Natural killer cell treated with Interleukin-12 subunit alpha and Interleukin-12 subunit beta and Interleukin-15 and Interleukin-18, amount 100 ng/mL, for 72 hours (primary cell): Measurements from ENCODE around the gene MIA2. TPM values are rescaled to one million over a fixed set of nuclear protein-coding genes. Genes with fewer than 3 reads are reported as not detected.
A peak's percentile ranks its signal among the peaks of the same experiment; 100 is the strongest.

Experiments used
- ATAC-seq, 2 donors: fragments of 150-1000 bp; cut with Tn5 transposase in 1 of 2; sonication (Bioruptor Pico), chemical (Tn5 transposase) in 1 of 2; 2 replicates each; pipeline ENCODE4 v1.10.0; 2021
- DNase-seq: peaks from one replicate; pipeline ENCODE4 v3.0.0; 2022; ENCODE audit warnings: low spot score
- H3K27ac Mint-ChIP-seq, 2 donors: 1 replicate in 1 of 2; 2 replicates in 1 of 2; pipeline ENCODE4 v1.8.0; 2022; ENCODE audit warnings: mixed read lengths in 2 of 2, mild to moderate bottlenecking in 1 of 2, moderate library complexity in 1 of 2
- H3K27me3 Mint-ChIP-seq, 2 donors: 1 replicate in 1 of 2; 2 replicates in 1 of 2; pipeline ENCODE4 v1.8.0; 2022; ENCODE audit warnings: mixed read lengths in 2 of 2
- H3K36me3 Mint-ChIP-seq: one replicate; pipeline ENCODE4 v1.8.0; 2022; ENCODE audit warnings: mixed read lengths
- H3K4me1 Mint-ChIP-seq, 2 donors: 1 replicate in 1 of 2; 2 replicates in 1 of 2; pipeline ENCODE4 v1.8.0; 2022; ENCODE audit warnings: low read depth in 2 of 2, mixed read lengths in 2 of 2, mild to moderate bottlenecking in 1 of 2
- H3K4me3 Mint-ChIP-seq: one replicate; pipeline ENCODE4 v1.8.0; 2022; ENCODE audit warnings: mixed read lengths
- H3K9me3 Mint-ChIP-seq: 2 replicates; pipeline ENCODE4 v1.8.0; 2022; ENCODE audit warnings: mixed read lengths
- total RNA-seq, 2 donors: library from RNA; stranded (reverse); gene quantifications; one replicate each; pipeline ENCODE4 v1.2.3, GENCODE V29; 2022

Gene MIA2
- total RNA-seq, 2 donors from 2014 or later = 26.1 to 26.9 TPM

GRCh38 chr14:39423793-39424192 lies 190.1 kb downstream of the MIA2 start:
- Mint-ChIP-seq H3K27ac (peak overlapping the region in 1 of 2 donors; percentile 3), H3K9me3 (no peaks in the 10 kb centered on the region), H3K27me3 (no peaks in the 10 kb centered on the region), H3K36me3 (peaks cover 4% of the 10 kb centered on the region), H3K4me1 (peaks cover 35 to 41% of the 10 kb centered on the region in 2 donors), H3K4me3 (no peak overlapping the region)
- no peak for ATAC-seq
- no peak for DNase-seq

- H3K9me3 Mint-ChIP-seq = no peaks in the 10 kb centered on the region
- no peak overlapping the region for H3K4me3 Mint-ChIP-seq
- peaks cover 2% of the 10 kb centered on the region for H3K36me3 Mint-ChIP-seq
- DNase-seq = no peak
- H3K27ac Mint-ChIP-seq = no peak overlapping the region
- H3K27me3 Mint-ChIP-seq = no peaks in the 10 kb centered on the region
- ATAC-seq = no peak
- H3K4me1 Mint-ChIP-seq = peaks cover 50 to 54% of the 10 kb centered on the region in 2 donors
These were observed 192.2 kb downstream of the MIA2 start for GRCh38 chr14:39425947-39426346.

DNA sequence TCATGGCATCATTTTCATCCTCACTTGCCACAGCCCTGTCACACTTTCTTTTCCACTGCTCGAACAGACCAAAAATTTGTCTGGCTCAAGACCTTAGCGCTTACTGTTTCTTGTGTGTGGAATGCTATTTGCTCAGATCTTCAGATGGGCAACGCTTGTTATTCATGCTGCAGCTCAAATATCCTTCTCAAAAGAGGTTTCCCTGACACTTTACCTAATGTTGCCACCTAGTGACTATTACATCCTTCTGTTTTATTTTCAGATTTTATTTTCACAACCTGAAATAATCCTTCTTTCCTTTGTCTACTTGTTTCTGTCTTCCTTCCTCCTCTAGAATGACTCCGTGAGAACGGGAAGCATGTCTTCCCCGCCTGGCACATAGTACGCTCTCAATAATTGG lies 192.9 kb downstream of the MIA2 start:
- no peak overlapping the region for H3K27ac Mint-ChIP-seq

DNA sequence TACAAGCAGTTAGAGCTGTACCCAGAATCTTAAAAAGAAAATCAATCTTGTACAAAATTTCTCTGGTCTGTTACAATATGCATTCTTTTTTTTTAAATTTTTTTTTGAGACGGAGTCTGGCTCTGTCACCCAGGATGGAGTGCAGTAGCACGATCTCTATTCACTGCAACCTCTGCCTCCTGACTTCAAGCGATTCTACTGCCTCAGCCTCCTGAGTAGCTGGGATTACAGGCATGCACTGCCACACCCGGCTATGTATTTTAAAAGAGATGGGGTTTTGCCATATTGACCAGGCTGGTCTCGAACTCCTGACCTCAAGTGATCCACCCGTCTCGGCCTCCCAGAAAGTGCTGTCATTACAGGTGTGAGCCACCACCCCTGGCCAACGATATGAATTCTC lies 194.4 kb downstream of the MIA2 start:
- DNase-seq = no peak
- Mint-ChIP-seq H3K9me3 (no peaks in the 10 kb centered on the region), H3K36me3 (no peaks in the 10 kb centered on the region), H3K4me1 (peaks cover 43 to 45% of the 10 kb centered on the region in 2 donors), H3K27me3 (no peaks in the 10 kb centered on the region), H3K4me3 (no peak overlapping the region), H3K27ac (peak overlapping the region in 1 of 2 donors; percentile 17)
- ATAC-seq = no peak

More for the DNA sequence above, 192.9 kb downstream of the MIA2 start:
- no peaks in the 10 kb centered on the region for H3K9me3 Mint-ChIP-seq
- no peak overlapping the region for H3K4me3 Mint-ChIP-seq
- H3K4me1 Mint-ChIP-seq = peaks cover 46 to 51% of the 10 kb centered on the region in 2 donors
- DNase-seq (no peak), ATAC-seq (no peak)
- H3K27me3 Mint-ChIP-seq = no peaks in the 10 kb centered on the region
- H3K36me3 Mint-ChIP-seq = no peaks in the 10 kb centered on the region

DNA sequence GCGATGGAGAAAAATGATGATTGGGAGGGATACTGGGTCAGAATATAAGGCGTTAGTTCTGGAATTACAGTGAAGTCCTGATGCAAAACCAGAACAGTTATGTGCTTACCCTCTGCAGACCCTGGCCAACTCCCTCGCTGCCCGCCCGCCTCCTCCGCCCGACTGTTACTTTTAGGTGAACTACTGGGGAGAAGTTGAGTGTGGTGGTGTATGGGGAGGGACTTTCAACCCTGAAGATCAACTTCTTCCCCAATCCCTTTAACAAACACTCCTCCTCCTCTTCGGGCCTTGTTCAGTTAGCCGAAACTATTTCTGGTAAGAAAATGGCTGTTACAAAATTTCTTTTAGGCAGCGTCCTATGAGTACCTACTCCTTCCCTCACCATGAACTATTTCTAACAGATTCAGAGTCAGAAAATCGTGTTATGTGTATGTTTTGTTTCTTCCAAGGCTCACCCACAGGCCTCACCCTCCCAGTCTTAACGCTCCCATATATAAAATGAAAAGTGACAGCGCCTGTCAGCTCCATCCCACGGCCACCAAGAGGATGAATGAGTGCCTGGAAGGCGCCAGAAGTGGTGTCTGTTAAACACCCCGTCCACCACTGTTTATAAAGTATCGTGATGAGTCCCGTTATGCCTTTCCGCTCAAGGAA lies 197.2 kb downstream of the MIA2 start:
- no peaks in the 10 kb centered on the region for H3K36me3 Mint-ChIP-seq
- peak overlapping the region; percentile 97 to 100 for H3K27ac Mint-ChIP-seq
- H3K4me1 Mint-ChIP-seq = peaks cover 41 to 43% of the 10 kb centered on the region in 2 donors
- no peaks in the 10 kb centered on the region for H3K27me3 Mint-ChIP-seq
- peak overlapping the region; percentile 91 for H3K4me3 Mint-ChIP-seq
- H3K9me3 Mint-ChIP-seq = no peaks in the 10 kb centered on the region
- no peak for DNase-seq
- peak in 1 of 2 donors; percentile 27 for ATAC-seq

- Mint-ChIP-seq H3K36me3 (no peaks in the 10 kb centered on the region), H3K4me1 (peaks cover 36 to 38% of the 10 kb centered on the region in 2 donors), H3K27me3 (no peaks in the 10 kb centered on the region), H3K4me3 (peak overlapping the region; percentile 91), H3K9me3 (no peaks in the 10 kb centered on the region), H3K27ac (peak overlapping the region; percentile 97 to 100)
- no peak for DNase-seq
- peak; percentile 43 to 58 for ATAC-seq
These were observed 197.9 kb downstream of the MIA2 start for GRCh38 chr14:39431416-39432178.

DNA sequence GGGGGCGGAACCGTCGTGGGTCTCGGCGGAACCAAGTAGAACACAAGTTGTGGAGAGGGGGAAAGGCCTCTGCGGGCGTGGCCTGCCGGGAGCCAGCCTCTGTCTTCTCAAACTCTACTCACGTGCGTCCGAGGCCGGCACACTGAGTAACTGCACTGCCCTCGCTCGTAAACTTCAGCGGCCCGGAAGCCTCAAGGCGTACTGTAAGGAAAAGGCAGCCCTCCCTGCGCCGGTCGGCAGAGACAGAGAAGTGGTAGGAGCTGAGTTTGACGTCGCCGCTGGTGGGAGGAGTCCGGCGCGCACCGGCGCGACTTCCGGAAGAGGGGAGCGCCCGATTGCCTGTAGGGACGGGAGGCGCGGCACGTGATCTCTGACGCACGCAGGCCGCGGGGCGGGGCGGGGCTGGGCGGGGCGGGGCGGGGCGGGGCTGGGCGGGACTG lies 198.5 kb downstream of the MIA2 start, which contains the start of gene FBXO33:
TSS of gene FBXO33 (minus strand) at position 255 of the 440 bp plus-strand sequence. CDS start 271 bp downstream, outside the sequence.
- DNase-seq (peak; percentile 98), ATAC-seq (peak; percentile 91 to 94)
- Mint-ChIP-seq H3K4me1 (peaks cover 30 to 33% of the 10 kb centered on the region in 2 donors), H3K9me3 (no peaks in the 10 kb centered on the region), H3K27me3 (no peaks in the 10 kb centered on the region), H3K4me3 (peak within 1 kb of the TSS; percentile 91), H3K27ac (peak within 1 kb of the TSS; percentile 97 to 100), H3K36me3 (no peaks in the 10 kb centered on the region)

DNA sequence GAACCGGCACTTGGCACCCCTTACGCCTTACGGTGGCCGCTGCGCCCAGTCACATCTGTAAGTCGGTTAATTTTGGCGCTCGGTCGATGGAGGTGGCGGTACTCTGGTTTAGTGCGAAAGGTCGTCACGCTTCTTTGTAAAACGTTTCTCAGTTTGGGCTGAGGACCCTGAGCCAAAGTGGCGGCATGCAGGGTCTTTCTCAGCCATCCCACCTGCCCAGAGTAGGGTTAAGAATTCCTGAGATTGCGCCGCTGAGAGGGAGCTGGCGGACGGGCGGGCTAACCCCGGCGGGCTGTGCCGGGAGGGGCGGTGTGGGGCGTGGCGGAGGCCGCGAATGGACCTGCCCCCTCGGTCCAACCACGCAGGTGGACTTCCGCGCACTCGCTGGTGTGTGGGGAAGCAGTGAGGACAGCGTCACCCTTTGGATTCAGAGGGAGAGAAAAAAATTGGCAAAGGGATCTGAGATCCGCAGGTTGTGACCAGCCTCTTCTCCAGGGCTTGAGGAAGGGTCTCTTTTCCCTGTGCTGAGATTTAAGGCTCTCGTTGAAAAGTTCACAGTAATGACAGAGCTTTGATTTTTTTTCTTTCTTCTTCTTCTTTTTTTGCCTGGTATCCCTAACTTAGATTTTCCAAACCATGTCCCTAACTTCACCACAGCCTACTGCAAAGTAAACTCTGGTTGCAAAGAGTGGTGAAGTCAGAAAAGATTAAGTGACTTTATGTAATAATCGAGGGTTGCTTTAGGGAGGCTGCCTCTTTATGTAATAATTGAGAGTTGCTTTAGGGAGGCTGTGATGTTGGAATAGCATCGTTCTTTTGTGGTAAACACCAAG lies 199.1 kb downstream of the MIA2 start:
- peaks cover 30 to 33% of the 10 kb centered on the region in 2 donors for H3K4me1 Mint-ChIP-seq
- H3K27ac Mint-ChIP-seq = peak overlapping the region; percentile 97 to 100
- H3K9me3 Mint-ChIP-seq = no peaks in the 10 kb centered on the region
- no peaks in the 10 kb centered on the region for H3K27me3 Mint-ChIP-seq
- DNase-seq = peak; percentile 89
- peak overlapping the region; percentile 91 for H3K4me3 Mint-ChIP-seq
- H3K36me3 Mint-ChIP-seq = no peaks in the 10 kb centered on the region
- peak; percentile 73 to 80 for ATAC-seq

DNA sequence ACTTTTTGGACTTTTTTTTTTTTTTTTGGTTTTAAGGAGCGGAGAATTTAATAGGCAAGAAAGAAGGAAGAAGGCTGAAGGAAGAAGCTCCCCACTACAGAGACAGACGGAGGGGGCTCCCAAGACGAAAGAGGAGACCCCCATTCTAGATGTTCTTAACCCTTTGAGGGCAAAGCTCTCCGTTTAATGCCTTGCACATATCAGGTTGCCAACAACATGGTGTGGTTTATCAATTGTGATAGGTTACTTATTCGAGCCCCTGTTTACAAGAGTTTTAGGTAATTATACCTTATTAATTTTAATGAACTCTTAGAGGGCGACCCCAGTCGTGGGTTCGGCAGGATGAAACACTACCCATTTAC lies 199.7 kb downstream of the MIA2 start:
- H3K36me3 Mint-ChIP-seq = no peaks in the 10 kb centered on the region
- H3K27ac Mint-ChIP-seq = peak overlapping the region; percentile 97 to 100
- peak overlapping the region; percentile 91 for H3K4me3 Mint-ChIP-seq
- no peaks in the 10 kb centered on the region for H3K9me3 Mint-ChIP-seq
- no peak for ATAC-seq
- H3K27me3 Mint-ChIP-seq = no peaks in the 10 kb centered on the region
- DNase-seq = no peak
- H3K4me1 Mint-ChIP-seq = peaks cover 27 to 32% of the 10 kb centered on the region in 2 donors

DNA sequence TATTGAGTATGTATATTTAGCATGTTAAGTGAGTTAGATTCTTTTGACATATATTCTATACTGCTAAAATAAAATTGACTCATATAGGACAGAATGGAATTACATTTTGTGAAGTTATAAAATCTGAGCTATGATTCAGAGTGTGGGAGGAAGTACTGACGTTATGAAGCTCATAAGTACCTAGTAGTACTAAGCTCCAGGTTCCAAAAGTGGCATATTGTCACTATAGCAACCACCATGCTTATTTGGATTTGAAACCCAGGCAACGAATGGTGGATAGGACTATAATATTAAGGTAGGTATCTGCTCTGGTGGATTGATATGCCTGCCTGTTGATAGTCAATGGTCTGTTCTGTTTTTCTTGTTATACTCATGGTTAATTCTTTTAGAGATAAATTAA lies 200.7 kb downstream of the MIA2 start:
- ATAC-seq = no peak
- Mint-ChIP-seq H3K4me3 (no peak overlapping the region), H3K27me3 (peaks cover 0 to under 1% of the 10 kb centered on the region in 2 donors), H3K4me1 (peaks cover 23 to 24% of the 10 kb centered on the region in 2 donors), H3K36me3 (no peaks in the 10 kb centered on the region), H3K9me3 (no peaks in the 10 kb centered on the region), H3K27ac (no peak overlapping the region)
- no peak for DNase-seq

DNA sequence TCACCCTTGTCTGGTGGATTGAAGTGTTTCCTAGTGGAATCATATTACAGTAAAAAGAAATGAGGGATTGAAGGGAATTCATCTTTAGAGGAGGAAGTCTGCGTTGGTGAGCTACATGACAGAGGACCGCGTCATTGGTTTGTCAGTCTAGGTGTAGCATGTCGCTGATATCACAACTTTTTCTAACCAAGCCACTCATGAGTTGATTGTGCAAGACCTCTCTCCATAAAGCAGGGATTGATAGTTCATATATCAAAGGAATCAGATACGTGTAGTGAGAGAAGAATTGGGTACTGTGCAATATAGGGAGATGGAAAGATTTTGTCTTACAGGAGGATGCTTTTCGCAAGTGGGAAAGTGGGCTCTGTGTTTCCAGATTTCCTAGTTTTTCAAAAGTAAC lies 201.5 kb downstream of the MIA2 start:
- Mint-ChIP-seq H3K4me3 (no peak overlapping the region), H3K27me3 (peaks cover 0 to 3% of the 10 kb centered on the region in 2 donors), H3K27ac (no peak overlapping the region), H3K9me3 (no peaks in the 10 kb centered on the region), H3K4me1 (peaks cover 15 to 18% of the 10 kb centered on the region in 2 donors), H3K36me3 (no peaks in the 10 kb centered on the region)
- no peak for DNase-seq
- no peak for ATAC-seq
